ENCODE results near the gene NMBR. TPM values are rescaled to one million over a fixed set of nuclear protein-coding genes. Genes with fewer than 3 reads are reported as not detected.
"Not testable (repeated sequence)": the region's sequence is repeated elsewhere in the genome, so short reads cannot be mapped to it uniquely, and the experiment has no call there.

Gene NMBR
- total RNA-seq, 4 donors from 2014 or later: not detected

DNA sequence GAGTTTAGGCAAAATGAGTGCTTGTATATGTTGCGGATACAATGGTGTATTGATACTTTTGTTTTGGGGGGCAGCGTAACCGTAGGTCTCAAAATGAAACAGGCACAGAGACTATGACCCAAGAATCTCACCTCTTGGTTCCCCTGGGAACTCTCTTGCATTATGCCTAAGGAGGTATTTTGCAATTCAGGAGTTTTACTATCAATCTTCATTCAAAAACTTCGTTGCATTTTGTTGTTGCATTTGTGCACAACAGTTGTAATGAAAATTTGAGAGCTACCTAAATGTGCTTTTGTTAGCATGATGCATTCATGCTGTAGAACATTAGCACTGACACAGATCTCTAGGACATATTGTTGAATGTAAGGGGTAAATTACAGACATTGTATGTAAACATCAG lies 18.3 kb upstream of the NMBR start:
- TF ChIP-seq, protein P1, sequence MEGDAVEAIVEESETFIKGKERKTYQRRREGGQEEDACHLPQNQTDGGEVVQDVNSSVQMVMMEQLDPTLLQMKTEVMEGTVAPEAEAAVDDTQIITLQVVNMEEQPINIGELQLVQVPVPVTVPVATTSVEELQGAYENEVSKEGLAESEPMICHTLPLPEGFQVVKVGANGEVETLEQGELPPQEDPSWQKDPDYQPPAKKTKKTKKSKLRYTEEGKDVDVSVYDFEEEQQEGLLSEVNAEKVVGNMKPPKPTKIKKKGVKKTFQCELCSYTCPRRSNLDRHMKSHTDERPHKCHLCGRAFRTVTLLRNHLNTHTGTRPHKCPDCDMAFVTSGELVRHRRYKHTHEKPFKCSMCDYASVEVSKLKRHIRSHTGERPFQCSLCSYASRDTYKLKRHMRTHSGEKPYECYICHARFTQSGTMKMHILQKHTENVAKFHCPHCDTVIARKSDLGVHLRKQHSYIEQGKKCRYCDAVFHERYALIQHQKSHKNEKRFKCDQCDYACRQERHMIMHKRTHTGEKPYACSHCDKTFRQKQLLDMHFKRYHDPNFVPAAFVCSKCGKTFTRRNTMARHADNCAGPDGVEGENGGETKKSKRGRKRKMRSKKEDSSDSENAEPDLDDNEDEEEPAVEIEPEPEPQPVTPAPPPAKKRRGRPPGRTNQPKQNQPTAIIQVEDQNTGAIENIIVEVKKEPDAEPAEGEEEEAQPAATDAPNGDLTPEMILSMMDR (IDR thresholded peaks at IDR 0.05): no peak
- no peak for TF ChIP-seq POLR2A (IDR thresholded peaks at IDR 0.05)
- no peak for DNase-seq (ENCODE audit: low spot score in 2 of 2)
- WGBS, 2 donors: 89 to 91% methylated on average over 4 of the region's 4 CpGs
- H3K4me3 ChIP-seq (ENCODE audit: low read depth, poor library complexity, severe bottlenecking): no peak overlapping the region
- intact Hi-C loops (cut with DNase I; ENCODE audit: low total_unique reads): no loop called here

DNA sequence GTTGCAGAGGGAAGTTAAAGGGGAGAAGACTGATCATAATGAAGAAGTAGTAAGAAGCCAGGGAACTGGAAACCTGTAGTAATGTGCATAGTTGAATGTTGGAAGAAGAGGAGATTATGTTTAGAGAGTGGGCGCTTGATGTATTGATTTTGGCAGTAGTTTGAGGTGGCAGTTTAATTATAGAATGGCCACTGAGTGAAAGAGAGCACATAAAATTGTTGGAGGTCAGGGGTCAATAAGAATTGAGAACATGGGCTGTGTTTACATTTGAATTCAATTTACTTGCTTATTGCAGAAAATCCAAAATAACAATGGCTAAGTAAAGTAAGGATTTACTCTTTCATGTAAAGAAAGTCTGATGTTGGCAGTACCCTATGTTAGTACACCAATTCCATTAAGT lies 15.9 kb upstream of the NMBR start:
- DNase-seq (ENCODE audit: low spot score in 2 of 2): no peak
- TF ChIP-seq, protein P1 (IDR thresholded peaks at IDR 0.05): no peak
- no peak for TF ChIP-seq POLR2A (IDR thresholded peaks at IDR 0.05)
- no peak overlapping the region for H3K4me3 ChIP-seq (ENCODE audit: low read depth, poor library complexity, severe bottlenecking)
- WGBS, 2 donors: 74 to 86% methylated on average over 1 of the region's 1 CpG
- intact Hi-C loops (cut with DNase I; ENCODE audit: low total_unique reads): no loop called here

DNA sequence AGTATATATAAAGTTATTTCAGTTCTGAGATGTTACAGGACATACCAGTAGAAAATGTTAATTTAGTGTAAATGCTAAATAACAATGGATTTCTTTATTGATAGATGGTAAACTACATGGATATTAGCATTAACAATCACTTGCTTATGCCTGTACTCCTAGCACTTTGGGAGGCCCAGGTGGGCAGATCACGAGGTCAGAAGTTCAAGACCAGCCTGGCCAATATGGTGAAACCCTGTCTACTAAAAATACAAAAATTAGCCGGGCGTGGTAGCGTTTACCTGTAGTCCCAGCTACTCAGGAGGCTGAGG lies 9.8 kb upstream of the NMBR start:
- 83 to 85% methylated on average over 4 of the region's 4 CpGs for WGBS, 2 donors
- intact Hi-C loops (cut with DNase I; ENCODE audit: low total_unique reads); DNase-seq (ENCODE audit: low spot score in 2 of 2); H3K4me3 ChIP-seq (ENCODE audit: low read depth, poor library complexity, severe bottlenecking): not testable (repeated sequence)

DNA sequence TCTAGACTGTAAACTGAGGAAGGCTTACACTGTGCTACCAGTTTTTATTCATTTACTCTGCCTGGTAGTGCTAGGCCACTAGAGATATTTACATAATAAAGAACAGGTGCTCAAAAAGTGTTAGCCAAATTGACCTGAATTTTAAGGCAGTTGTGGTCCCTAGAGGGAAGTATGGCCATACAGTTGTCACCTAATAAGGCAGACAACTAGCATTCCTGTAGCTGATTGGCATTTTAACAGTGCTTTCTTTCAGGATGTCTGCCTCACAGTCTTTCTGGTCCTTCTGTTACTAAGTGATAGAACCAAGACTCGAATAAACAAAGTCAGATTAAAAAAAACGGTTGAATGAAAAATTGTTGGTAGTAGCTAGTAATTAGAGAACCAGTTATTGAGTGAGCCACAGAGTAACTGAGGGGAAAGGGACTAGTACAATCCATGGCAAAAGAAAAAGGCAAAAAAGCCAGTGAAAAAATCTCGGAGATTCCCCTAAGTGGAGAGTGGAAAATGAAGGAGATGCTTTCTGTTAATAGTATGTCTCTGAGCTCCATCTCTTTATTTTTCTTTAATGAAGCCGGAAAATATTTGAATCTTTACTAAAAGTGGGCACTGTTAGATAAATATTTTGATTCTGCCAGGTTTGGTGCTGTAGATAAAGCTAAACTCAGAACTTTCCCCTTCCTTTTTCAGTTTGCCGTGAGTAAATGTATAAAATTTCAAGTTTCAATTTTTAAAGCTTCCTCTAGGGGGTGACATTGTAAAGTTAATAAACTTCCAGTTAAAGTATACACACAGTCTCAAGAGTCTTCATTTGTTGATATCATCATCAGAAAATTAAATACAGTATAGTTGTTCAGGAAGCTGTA lies 9.2 kb upstream of the NMBR start:
- 40 to 54% methylated on average over 5 of the region's 5 CpGs for WGBS, 2 donors
- no peak overlapping the region for H3K4me3 ChIP-seq (ENCODE audit: low read depth, poor library complexity, severe bottlenecking)
- intact Hi-C loops (cut with DNase I; ENCODE audit: low total_unique reads): no loop called here
- no peak for TF ChIP-seq POLR2A (IDR thresholded peaks at IDR 0.05)
- DNase-seq (ENCODE audit: low spot score in 2 of 2): no peak

DNA sequence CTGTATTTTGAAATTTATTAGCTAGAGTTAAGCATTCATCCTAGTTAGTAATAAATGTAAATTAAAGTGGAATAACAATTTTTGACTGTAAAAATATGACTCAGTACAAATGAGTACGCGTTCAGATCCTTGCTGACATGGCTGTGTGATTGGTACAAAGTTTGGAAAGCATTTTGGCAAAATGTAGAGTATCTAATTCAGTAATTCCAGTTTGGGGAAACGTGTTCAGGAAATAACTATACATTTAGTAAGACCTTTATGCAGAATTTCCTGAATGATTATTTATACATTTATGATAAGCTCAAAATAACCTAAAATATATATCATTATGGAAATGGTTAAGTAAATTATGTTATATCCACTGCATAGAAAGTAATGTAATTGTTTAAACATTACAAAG lies 8.2 kb upstream of the NMBR start:
- intact Hi-C loops (cut with DNase I; ENCODE audit: low total_unique reads): no loop called here
- WGBS, 2 donors: 54 to 88% methylated on average over 3 of the region's 3 CpGs
- no peak for DNase-seq (ENCODE audit: low spot score in 2 of 2)
- no peak overlapping the region for H3K4me3 ChIP-seq (ENCODE audit: low read depth, poor library complexity, severe bottlenecking)
- TF ChIP-seq, protein P1 (IDR thresholded peaks at IDR 0.05): no peak
- TF ChIP-seq POLR2A (IDR thresholded peaks at IDR 0.05): no peak

DNA sequence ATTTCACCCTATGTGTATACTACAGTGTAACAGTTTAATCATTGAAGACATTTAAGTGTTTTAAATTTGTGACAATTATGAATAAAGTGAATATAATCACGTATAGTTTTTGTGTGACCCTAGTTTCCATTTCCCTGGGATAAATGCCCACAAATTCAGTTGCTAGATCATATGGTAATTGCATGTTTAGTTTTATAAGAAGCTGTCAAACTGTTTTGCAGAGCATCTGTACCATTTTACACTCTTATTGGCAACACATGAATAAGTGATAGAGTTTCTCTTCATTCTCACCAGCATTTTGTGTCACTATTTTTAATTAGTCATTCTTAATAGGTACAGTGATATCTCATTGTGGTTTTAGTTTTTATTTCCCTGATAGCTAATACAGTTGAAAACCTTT lies 7.4 kb upstream of the NMBR start:
- intact Hi-C loops (cut with DNase I; ENCODE audit: low total_unique reads): no loop called here
- no peak for DNase-seq (ENCODE audit: low spot score in 2 of 2)
- WGBS, 2 donors: 66 to 71% methylated on average over 1 of the region's 1 CpG
- no peak overlapping the region for H3K4me3 ChIP-seq (ENCODE audit: low read depth, poor library complexity, severe bottlenecking)
- no peak for TF ChIP-seq POLR2A (IDR thresholded peaks at IDR 0.05)
- TF ChIP-seq, protein P1 (IDR thresholded peaks at IDR 0.05): no peak

DNA sequence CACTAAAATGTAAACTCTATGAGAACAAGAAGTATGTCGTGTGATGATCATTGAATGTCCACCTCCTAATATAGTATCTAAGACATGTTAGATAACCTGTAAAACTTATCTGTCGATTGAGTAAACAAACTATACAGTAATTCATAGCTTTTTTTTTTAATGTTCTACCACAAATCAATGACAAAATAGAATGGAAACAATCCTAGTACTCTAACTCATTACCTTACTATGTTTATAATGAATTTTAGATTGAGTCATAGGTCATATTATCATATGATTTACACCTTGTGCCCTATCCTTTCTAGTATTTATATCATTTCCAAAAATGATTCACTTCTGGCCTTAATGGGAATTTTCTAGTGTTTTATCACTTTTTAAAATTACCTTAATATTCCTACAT lies 6.3 kb upstream of the NMBR start:
- intact Hi-C loops (cut with DNase I; ENCODE audit: low total_unique reads): no loop called here
- DNase-seq (ENCODE audit: low spot score in 2 of 2): no peak
- WGBS, 2 donors: 42 to 93% methylated on average over 2 of the region's 2 CpGs
- no peak for TF ChIP-seq POLR2A (IDR thresholded peaks at IDR 0.05)
- TF ChIP-seq, protein P1 (IDR thresholded peaks at IDR 0.05): no peak
- H3K4me3 ChIP-seq (ENCODE audit: low read depth, poor library complexity, severe bottlenecking): no peak overlapping the region
